Karpas-422 (cell line): ENCODE results near the gene CACNA2D3. TPM values are rescaled to one million over a fixed set of nuclear protein-coding genes. Genes with fewer than 3 reads are reported as not detected.

Experiments used
- DNase-seq: peaks from one replicate; pipeline ENCODE4 v3.0.0-alpha.2; 2015
- H2AFZ ChIP-seq: fragments of 200-600 bp; sonication (generic); 2 replicates; pipeline ENCODE4 v1.6.1; 2014; ENCODE audit warnings: antibody characterized with exemption, low read length, mixed read lengths
- H3K27ac ChIP-seq: fragments of 200-600 bp; sonication (generic); 2 replicates; pipeline ENCODE4 v1.5.1; 2014; ENCODE audit warnings: mild to moderate bottlenecking, low read length, moderate library complexity
- H3K27me3 ChIP-seq: fragments of 200-600 bp; sonication (generic); 2 replicates; pipeline ENCODE4 v1.6.1; 2014; ENCODE audit warnings: low read length, mixed read lengths
- H3K36me3 ChIP-seq: fragments of 200-600 bp; sonication (generic); 2 replicates; pipeline ENCODE4 v1.6.1; 2014; ENCODE audit warnings: low read length, mixed read lengths; ENCODE audit not compliant: insufficient read depth
- H3K4me1 ChIP-seq: fragments of 200-600 bp; sonication (generic); 2 replicates; pipeline ENCODE4 v1.6.1; 2014; ENCODE audit warnings: mild to moderate bottlenecking, low read length, mixed read lengths
- H3K4me2 ChIP-seq: fragments of 200-600 bp; sonication (generic); 2 replicates; pipeline ENCODE4 v1.6.1; 2014; ENCODE audit warnings: low read length, low read depth, mild to moderate bottlenecking; ENCODE audit not compliant: poor library complexity, severe bottlenecking
- H3K4me3 ChIP-seq: fragments of 200-600 bp; sonication (generic); 2 replicates; pipeline ENCODE4 v1.5.1; 2014; ENCODE audit warnings: mild to moderate bottlenecking, antibody characterized with exemption, low read length, mixed read lengths
- H3K79me2 ChIP-seq: fragments of 200-600 bp; sonication (generic); 2 replicates; pipeline ENCODE4 v1.6.1; 2014; ENCODE audit warnings: mild to moderate bottlenecking, low read length, mixed read lengths
- H3K9ac ChIP-seq: fragments of 200-600 bp; sonication (generic); 2 replicates; pipeline ENCODE4 v1.6.0; 2014; ENCODE audit warnings: low read length
- H3K9me2 ChIP-seq: fragments of 200-600 bp; sonication (generic), shearing (Covaris generic); replicated peaks from 2 replicates; pipeline ENCODE4 v1.6.0; 2014; ENCODE audit warnings: mild to moderate bottlenecking, low read length, moderate library complexity; ENCODE audit not compliant: insufficient read depth
- H3K9me3 ChIP-seq: fragments of 300-700, 200-600 bp; sonication (generic); 2 replicates; pipeline ENCODE4 v1.6.1; 2014; ENCODE audit warnings: low read length, mixed read lengths
- H4K20me1 ChIP-seq: fragments of 200-600 bp; sonication (generic); 2 replicates; pipeline ENCODE4 v1.6.1; 2014; ENCODE audit warnings: mild to moderate bottlenecking, antibody characterized with exemption, low read length, low read depth; ENCODE audit not compliant: insufficient read depth
- total RNA-seq: library from RNA; depleted of rRNA; stranded (reverse); fragments of >200 nt; shearing (Covaris generic); gene quantifications from 2 replicates; pipeline ENCODE4 v1.2.3, GENCODE V29; 2014; ENCODE audit warnings: low replicate concordance

The CACNA2D3 gene
- total RNA-seq, 1 experiment from 2014 or later, result not detected

- Histone ChIP-seq H3K36me3 (no peaks in the 10 kb centered on the region), H3K27ac (no peak overlapping the region), H4K20me1 (no peaks in the 10 kb centered on the region), H3K79me2 (no peaks in the 10 kb centered on the region), H3K4me2 (no peak overlapping the region), H3K4me1 (no peaks in the 10 kb centered on the region), H3K9ac (no peak overlapping the region), H3K9me3 (no peaks in the 10 kb centered on the region), H2AFZ (no peak overlapping the region), H3K27me3 (no peaks in the 10 kb centered on the region), H3K9me2 (no peaks in the 10 kb centered on the region), H3K4me3 (no peak overlapping the region)
- DNase-seq, result peak; percentile 59
Observed at GRCh38 chr3:54951405-54951804, 829.1 kb downstream of the CACNA2D3 start.

GRCh38 chr3:54954022-54954421, 831.7 kb downstream of the CACNA2D3 start:
- H3K27ac ChIP-seq, result no peak overlapping the region
- no peak overlapping the region for H2AFZ ChIP-seq
- H3K4me2 ChIP-seq, result no peak overlapping the region

GRCh38 chr3:54954521-54954920, 832.2 kb downstream of the CACNA2D3 start:
- no peaks in the 10 kb centered on the region for H3K79me2 ChIP-seq
- H3K27ac ChIP-seq, result no peak overlapping the region
- no peaks in the 10 kb centered on the region for H3K27me3 ChIP-seq
- H3K9ac ChIP-seq, result no peak overlapping the region
- H4K20me1 ChIP-seq, result no peaks in the 10 kb centered on the region
- no peak for DNase-seq
- H3K4me2 ChIP-seq, result no peak overlapping the region
- no peaks in the 10 kb centered on the region for H3K4me1 ChIP-seq
- H3K36me3 ChIP-seq, result no peaks in the 10 kb centered on the region
- no peak overlapping the region for H2AFZ ChIP-seq
- no peaks in the 10 kb centered on the region for H3K9me2 ChIP-seq
- H3K4me3 ChIP-seq, result no peak overlapping the region
- H3K9me3 ChIP-seq, result no peaks in the 10 kb centered on the region

More at GRCh38 chr3:54954022-54954421, 831.7 kb downstream of the CACNA2D3 start:
- Histone ChIP-seq H3K9me3 (no peaks in the 10 kb centered on the region), H4K20me1 (no peaks in the 10 kb centered on the region), H3K36me3 (no peaks in the 10 kb centered on the region), H3K4me3 (no peak overlapping the region), H3K9me2 (no peaks in the 10 kb centered on the region), H3K27me3 (no peaks in the 10 kb centered on the region), H3K9ac (no peak overlapping the region), H3K4me1 (no peaks in the 10 kb centered on the region), H3K79me2 (no peaks in the 10 kb centered on the region)
- no peak for DNase-seq

- Histone ChIP-seq H2AFZ (no peak overlapping the region), H3K4me3 (no peak overlapping the region), H3K9me3 (no peaks in the 10 kb centered on the region), H3K36me3 (no peaks in the 10 kb centered on the region), H4K20me1 (no peaks in the 10 kb centered on the region), H3K4me1 (no peaks in the 10 kb centered on the region), H3K79me2 (no peaks in the 10 kb centered on the region), H3K4me2 (no peak overlapping the region), H3K9me2 (no peaks in the 10 kb centered on the region), H3K9ac (no peak overlapping the region), H3K27ac (no peak overlapping the region), H3K27me3 (no peaks in the 10 kb centered on the region)
- no peak for DNase-seq
Observed at GRCh38 chr3:54955496-54955895, 833.1 kb downstream of the CACNA2D3 start.

- Histone ChIP-seq H3K9ac (no peak overlapping the region), H3K27me3 (no peaks in the 10 kb centered on the region), H3K4me2 (no peak overlapping the region), H3K9me2 (no peaks in the 10 kb centered on the region), H3K79me2 (no peaks in the 10 kb centered on the region), H3K4me3 (no peak overlapping the region), H2AFZ (no peak overlapping the region), H3K9me3 (no peaks in the 10 kb centered on the region), H4K20me1 (no peaks in the 10 kb centered on the region), H3K36me3 (no peaks in the 10 kb centered on the region), H3K4me1 (no peaks in the 10 kb centered on the region), H3K27ac (no peak overlapping the region)
- no peak for DNase-seq
Observed at GRCh38 chr3:54955941-54956340, 833.6 kb downstream of the CACNA2D3 start.

- H3K4me1 ChIP-seq, result no peaks in the 10 kb centered on the region
- H2AFZ ChIP-seq, result no peak overlapping the region
- no peaks in the 10 kb centered on the region for H3K36me3 ChIP-seq
- no peaks in the 10 kb centered on the region for H4K20me1 ChIP-seq
- H3K9me3 ChIP-seq, result no peaks in the 10 kb centered on the region
- no peak overlapping the region for H3K9ac ChIP-seq
- H3K79me2 ChIP-seq, result no peaks in the 10 kb centered on the region
- no peak overlapping the region for H3K27ac ChIP-seq
- no peaks in the 10 kb centered on the region for H3K9me2 ChIP-seq
- no peaks in the 10 kb centered on the region for H3K27me3 ChIP-seq
- no peak for DNase-seq
- no peak overlapping the region for H3K4me3 ChIP-seq
- no peak overlapping the region for H3K4me2 ChIP-seq
Observed at GRCh38 chr3:54957711-54958110, 835.4 kb downstream of the CACNA2D3 start.

- no peak for DNase-seq
- Histone ChIP-seq H4K20me1 (no peaks in the 10 kb centered on the region), H3K36me3 (no peaks in the 10 kb centered on the region), H3K4me3 (no peak overlapping the region), H3K79me2 (no peaks in the 10 kb centered on the region), H3K9me3 (no peaks in the 10 kb centered on the region), H3K27ac (no peak overlapping the region), H3K27me3 (no peaks in the 10 kb centered on the region), H3K9me2 (no peaks in the 10 kb centered on the region), H3K4me1 (no peaks in the 10 kb centered on the region), H2AFZ (no peak overlapping the region), H3K9ac (no peak overlapping the region), H3K4me2 (no peak overlapping the region)
Observed at GRCh38 chr3:54960082-54960481, 837.7 kb downstream of the CACNA2D3 start.

- H2AFZ ChIP-seq, result no peak overlapping the region
- no peak overlapping the region for H3K27ac ChIP-seq
- no peak overlapping the region for H3K4me2 ChIP-seq
- no peaks in the 10 kb centered on the region for H3K27me3 ChIP-seq
- H3K9me2 ChIP-seq, result no peaks in the 10 kb centered on the region
- H3K36me3 ChIP-seq, result no peaks in the 10 kb centered on the region
- H3K4me3 ChIP-seq, result no peak overlapping the region
- no peaks in the 10 kb centered on the region for H3K79me2 ChIP-seq
- no peaks in the 10 kb centered on the region for H3K4me1 ChIP-seq
- H3K9me3 ChIP-seq, result no peaks in the 10 kb centered on the region
- DNase-seq, result no peak
- H4K20me1 ChIP-seq, result no peaks in the 10 kb centered on the region
- H3K9ac ChIP-seq, result no peak overlapping the region
Observed at GRCh38 chr3:54960701-54961100, 838.3 kb downstream of the CACNA2D3 start.

- DNase-seq, result no peak
- Histone ChIP-seq H3K27ac (no peak overlapping the region), H3K36me3 (no peaks in the 10 kb centered on the region), H3K79me2 (no peaks in the 10 kb centered on the region), H3K4me3 (no peak overlapping the region), H3K4me2 (no peak overlapping the region), H3K9ac (no peak overlapping the region), H3K9me3 (no peaks in the 10 kb centered on the region), H4K20me1 (no peaks in the 10 kb centered on the region), H3K4me1 (no peaks in the 10 kb centered on the region), H3K9me2 (no peaks in the 10 kb centered on the region), H2AFZ (no peak overlapping the region), H3K27me3 (no peaks in the 10 kb centered on the region)
Observed at GRCh38 chr3:54962200-54962599, 839.8 kb downstream of the CACNA2D3 start.
